GM21825 (cell line): ENCODE measurements around the gene GPR63.
A peak's percentile ranks its signal among the peaks of the same experiment; 100 is the strongest.

ENCODE experiments used
- ATAC-seq: cut with Tn5 transposase; IDR thresholded peaks from one replicate; pipeline ENCODE4 v1.9.1; 2021; ENCODE audit warnings: mild to moderate bottlenecking, moderate library complexity; ENCODE audit not compliant: unreplicated experiment

GPR63 gene

GRCh38 chr6:96823743-96824142, 13.5 kb downstream of the GPR63 start:
- no peak for ATAC-seq

GRCh38 chr6:96821034-96821433, 16.2 kb downstream of the GPR63 start:
- ATAC-seq = no peak

GRCh38 chr6:96816301-96816817, 20.9 kb downstream of the GPR63 start:
- no peak for ATAC-seq

GRCh38 chr6:96814625-96815024, 22.7 kb downstream of the GPR63 start:
- no peak for ATAC-seq

GRCh38 chr6:96812077-96812703, 25.1 kb downstream of the GPR63 start:
- no peak for ATAC-seq

- no peak for ATAC-seq
Observed at GRCh38 chr6:96811670-96812069, 25.6 kb downstream of the GPR63 start.

- no peak for ATAC-seq
Observed at GRCh38 chr6:96811136-96811535, 26.1 kb downstream of the GPR63 start.

- no peak for ATAC-seq
Observed at GRCh38 chr6:96809119-96809518, 28.2 kb downstream of the GPR63 start.

- no peak for ATAC-seq
Observed at GRCh38 chr6:96803106-96803481, 34.2 kb downstream of the GPR63 start.

- ATAC-seq = peak; percentile 98
Observed at GRCh38 chr6:96795481-96795880, 41.8 kb downstream of the GPR63 start.

- ATAC-seq = peak; percentile 25
Observed at GRCh38 chr6:96794980-96795379, 42.3 kb downstream of the GPR63 start.

- no peak for ATAC-seq
Observed at GRCh38 chr6:96792561-96793190, 44.6 kb downstream of the GPR63 start.

- no peak for ATAC-seq
Observed at GRCh38 chr6:96789871-96790270, 47.4 kb downstream of the GPR63 start.

- ATAC-seq = no peak
Observed at GRCh38 chr6:96787846-96788580, 49.3 kb downstream of the GPR63 start.

- ATAC-seq = no peak
Observed at GRCh38 chr6:96786336-96786735, 50.9 kb downstream of the GPR63 start.

- ATAC-seq = no peak
Observed at GRCh38 chr6:96784650-96785049, 52.6 kb downstream of the GPR63 start.

- ATAC-seq = no peak
Observed at GRCh38 chr6:96783307-96783706, 54.0 kb downstream of the GPR63 start.

GRCh38 chr6:96781557-96781956, 55.7 kb downstream of the GPR63 start:
- no peak for ATAC-seq

- ATAC-seq = no peak
Observed at GRCh38 chr6:96777113-96777512, 60.2 kb downstream of the GPR63 start.

- ATAC-seq = no peak
Observed at GRCh38 chr6:96775727-96776400, 61.4 kb downstream of the GPR63 start.

- ATAC-seq = no peak
Observed at GRCh38 chr6:96766769-96767168, 70.5 kb downstream of the GPR63 start.
